OCI-LY7 (cell line): Measurements from ENCODE around the gene C4BPA.

Experiments used
- EZH2phosphoT487 ChIP-seq: fragments of 200-600 bp; sonication (generic); IDR thresholded peaks from 2 replicates; pipeline ENCODE4 v1.6.1; 2018; ENCODE audit warnings: low read depth, borderline replicate concordance, mild to moderate bottlenecking, mixed run types, antibody characterized with exemption, low read length, moderate library complexity, mixed read lengths
- TF ChIP-seq, protein P1 (sequence below): fragments of 200-600 bp; sonication (generic); conservative IDR thresholded peaks from 2 replicates; pipeline ENCODE4 v1.5.1; 2014; ENCODE audit warnings: mild to moderate bottlenecking, antibody characterized with exemption, low read length, moderate library complexity, mixed read lengths

- TF ChIP-seq, protein P1, sequence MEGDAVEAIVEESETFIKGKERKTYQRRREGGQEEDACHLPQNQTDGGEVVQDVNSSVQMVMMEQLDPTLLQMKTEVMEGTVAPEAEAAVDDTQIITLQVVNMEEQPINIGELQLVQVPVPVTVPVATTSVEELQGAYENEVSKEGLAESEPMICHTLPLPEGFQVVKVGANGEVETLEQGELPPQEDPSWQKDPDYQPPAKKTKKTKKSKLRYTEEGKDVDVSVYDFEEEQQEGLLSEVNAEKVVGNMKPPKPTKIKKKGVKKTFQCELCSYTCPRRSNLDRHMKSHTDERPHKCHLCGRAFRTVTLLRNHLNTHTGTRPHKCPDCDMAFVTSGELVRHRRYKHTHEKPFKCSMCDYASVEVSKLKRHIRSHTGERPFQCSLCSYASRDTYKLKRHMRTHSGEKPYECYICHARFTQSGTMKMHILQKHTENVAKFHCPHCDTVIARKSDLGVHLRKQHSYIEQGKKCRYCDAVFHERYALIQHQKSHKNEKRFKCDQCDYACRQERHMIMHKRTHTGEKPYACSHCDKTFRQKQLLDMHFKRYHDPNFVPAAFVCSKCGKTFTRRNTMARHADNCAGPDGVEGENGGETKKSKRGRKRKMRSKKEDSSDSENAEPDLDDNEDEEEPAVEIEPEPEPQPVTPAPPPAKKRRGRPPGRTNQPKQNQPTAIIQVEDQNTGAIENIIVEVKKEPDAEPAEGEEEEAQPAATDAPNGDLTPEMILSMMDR, result no peak
- no peak for TF ChIP-seq EZH2phosphoT487
These were observed 25.4 kb upstream of the C4BPA start for GRCh38 chr1:207078578-207079132.
